BE2C (cell line): Measurements from ENCODE around the gene SACS.

Source experiments
- DNase-seq: peaks from one replicate; pipeline ENCODE4 v3.0.0-alpha.2; 2020
- H3K27me3 ChIP-seq: fragments of 250-450 bp; sonication (Bioruptor Pico); 2 replicates; pipeline ENCODE4 v1.5.1; 2020; ENCODE audit warnings: mild to moderate bottlenecking
- H3K36me3 ChIP-seq: fragments of 250-450 bp; sonication (Bioruptor Pico); 2 replicates; pipeline ENCODE4 v1.5.1; 2020; ENCODE audit warnings: mild to moderate bottlenecking
- H3K4me1 ChIP-seq: fragments of 250-450 bp; sonication (Bioruptor Pico); 2 replicates; pipeline ENCODE4 v1.5.1; 2020
- H3K4me3 ChIP-seq: 2 replicates; pipeline ENCODE4 v1.5.1; 2011; ENCODE audit warnings: low read depth, low read length
- H3K9me3 ChIP-seq: fragments of 250-450 bp; sonication (Bioruptor Pico); 2 replicates; pipeline ENCODE4 v1.5.1; 2020
- CTCF ChIP-seq: IDR thresholded peaks from 2 replicates; pipeline ENCODE4 v1.5.1; 2012; ENCODE audit warnings: mild to moderate bottlenecking, low read depth, low read length

Gene SACS

GRCh38 chr13:23367907-23368306 lies 65.6 kb downstream of the SACS start:
- Histone ChIP-seq H3K9me3 (no peaks in the 10 kb centered on the region), H3K27me3 (no peaks in the 10 kb centered on the region), H3K36me3 (peaks cover 69% of the 10 kb centered on the region), H3K4me3 (no peak overlapping the region), H3K4me1 (no peaks in the 10 kb centered on the region)
- no peak for DNase-seq
- no peak for TF ChIP-seq CTCF

- Histone ChIP-seq H3K27me3 (no peaks in the 10 kb centered on the region), H3K4me3 (no peak overlapping the region), H3K4me1 (no peaks in the 10 kb centered on the region), H3K9me3 (no peaks in the 10 kb centered on the region), H3K36me3 (peaks cover 81% of the 10 kb centered on the region)
- TF ChIP-seq CTCF = no peak
- DNase-seq = no peak
Observed at GRCh38 chr13:23365652-23366051, 67.8 kb downstream of the SACS start.

GRCh38 chr13:23359882-23360281 lies 73.6 kb downstream of the SACS start:
- Histone ChIP-seq H3K27me3 (no peaks in the 10 kb centered on the region), H3K4me1 (no peaks in the 10 kb centered on the region; the same call in 1 of the 2 replicates), H3K9me3 (no peaks in the 10 kb centered on the region), H3K4me3 (no peak overlapping the region), H3K36me3 (peaks cover 53% of the 10 kb centered on the region)
- DNase-seq = no peak
- TF ChIP-seq CTCF = no peak

GRCh38 chr13:23357349-23357748 lies 76.2 kb downstream of the SACS start:
- H3K4me3 ChIP-seq = no peak overlapping the region
- no peak for TF ChIP-seq CTCF
- H3K9me3 ChIP-seq = no peaks in the 10 kb centered on the region
- peaks cover 39% of the 10 kb centered on the region for H3K36me3 ChIP-seq
- no peaks in the 10 kb centered on the region for H3K27me3 ChIP-seq
- no peak for DNase-seq
- H3K4me1 ChIP-seq = no peaks in the 10 kb centered on the region; the same call in 1 of the 2 replicates

GRCh38 chr13:23356368-23356767 lies 77.1 kb downstream of the SACS start:
- TF ChIP-seq CTCF = no peak
- Histone ChIP-seq H3K4me3 (no peak overlapping the region), H3K27me3 (no peaks in the 10 kb centered on the region), H3K36me3 (peaks cover 36% of the 10 kb centered on the region), H3K9me3 (no peaks in the 10 kb centered on the region), H3K4me1 (no peaks in the 10 kb centered on the region; the same call in 1 of the 2 replicates)
- no peak for DNase-seq

GRCh38 chr13:23354520-23354919 lies 79.0 kb downstream of the SACS start:
- no peaks in the 10 kb centered on the region for H3K27me3 ChIP-seq
- peaks cover 38% of the 10 kb centered on the region for H3K36me3 ChIP-seq
- TF ChIP-seq CTCF = no peak
- H3K4me1 ChIP-seq = no peaks in the 10 kb centered on the region; the same call in 1 of the 2 replicates
- no peaks in the 10 kb centered on the region for H3K9me3 ChIP-seq
- DNase-seq = no peak
- H3K4me3 ChIP-seq = no peak overlapping the region
